IgD-negative memory B cell (primary cell): ENCODE results near the gene TMX3. TPM values are rescaled to one million over a fixed set of nuclear protein-coding genes. Genes with fewer than 3 reads are reported as not detected.
A peak's percentile ranks its signal among the peaks of the same experiment; 100 is the strongest.

ENCODE experiments used
- H3K27ac Mint-ChIP-seq, 3 donors: one replicate each; pipeline ENCODE4 v1.8.0; 2020 to 2022; ENCODE audit warnings: mild to moderate bottlenecking in 3 of 3, mixed read lengths in 3 of 3, moderate library complexity in 1 of 3
- H3K27me3 Mint-ChIP-seq: one replicate; pipeline ENCODE4 v1.8.0; 2021; ENCODE audit warnings: mixed read lengths
- H3K36me3 Mint-ChIP-seq: one replicate; pipeline ENCODE4 v1.8.0; 2020; ENCODE audit warnings: mild to moderate bottlenecking, mixed read lengths
- H3K4me1 Mint-ChIP-seq, 3 donors: one replicate each; pipeline ENCODE4 v1.8.0; 2020 to 2022; ENCODE audit warnings: mixed read lengths in 3 of 3, mild to moderate bottlenecking in 1 of 3
- H3K4me3 Mint-ChIP-seq, 4 donors: one replicate each; pipeline ENCODE4 v1.8.0; 2020 to 2022; ENCODE audit warnings: mild to moderate bottlenecking in 4 of 4, mixed read lengths in 4 of 4, moderate library complexity in 3 of 4
- H3K9me3 Mint-ChIP-seq, 3 donors: one replicate each; pipeline ENCODE4 v1.8.0; 2020 to 2021; ENCODE audit warnings: mixed read lengths in 3 of 3, mild to moderate bottlenecking in 1 of 3
- polyA plus RNA-seq: library from polyadenylated mRNA; unstranded; fragments of 300-500 nt; fragmentation: Illumina TruSeq; gene quantifications from one replicate; pipeline ENCODE4 v1.2.3, GENCODE V29; 2021

The TMX3 gene
- polyA plus RNA-seq, 1 donor from 2014 or later, result 13.5 TPM

DNA sequence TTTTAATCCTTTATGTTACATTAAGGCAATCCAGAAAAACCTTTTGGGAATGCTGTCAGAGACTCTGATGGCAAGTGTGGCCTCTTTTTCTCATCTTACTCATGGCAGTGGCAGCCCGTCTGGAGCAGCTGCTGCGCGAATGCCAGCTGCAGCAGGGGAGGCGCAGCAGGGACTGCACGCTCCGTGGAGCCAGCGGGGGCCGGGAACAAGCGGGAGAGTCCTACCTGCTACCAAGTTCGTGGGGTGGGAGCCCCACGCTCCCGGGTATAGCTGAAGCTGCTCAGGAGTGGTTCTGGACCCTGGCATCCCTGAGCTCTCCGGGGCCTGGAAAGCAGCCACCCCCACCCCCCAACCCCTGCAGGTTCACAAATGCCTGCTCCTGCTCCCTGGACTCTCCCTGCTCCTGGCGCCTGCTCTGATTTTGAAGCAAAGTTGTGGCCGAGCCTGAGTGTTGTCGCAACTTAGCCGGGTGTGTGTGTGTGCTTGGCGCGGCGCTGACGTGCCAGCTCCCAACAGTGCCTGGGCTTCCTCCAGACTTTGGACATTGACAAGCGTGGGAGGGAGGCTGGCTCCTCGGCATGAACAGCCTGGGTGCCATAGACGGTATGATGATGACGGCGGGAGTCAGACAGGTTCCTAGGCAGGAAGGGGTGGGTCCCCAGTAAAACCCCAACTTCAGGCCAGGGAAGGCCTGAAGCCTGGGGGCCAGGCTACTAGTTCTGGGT is 21.7 kb downstream of the TMX3 start:
- H3K27ac Mint-ChIP-seq, result peak overlapping the region in 1 of 3 donors; percentile 23
- no peaks in the 10 kb centered on the region for H3K27me3 Mint-ChIP-seq
- no peaks in the 10 kb centered on the region for H3K9me3 Mint-ChIP-seq
- H3K36me3 Mint-ChIP-seq, result peaks cover 11% of the 10 kb centered on the region
- no peak overlapping the region for H3K4me3 Mint-ChIP-seq
- peaks cover 0 to 5% (median 3%) of the 10 kb centered on the region in 3 donors for H3K4me1 Mint-ChIP-seq

DNA sequence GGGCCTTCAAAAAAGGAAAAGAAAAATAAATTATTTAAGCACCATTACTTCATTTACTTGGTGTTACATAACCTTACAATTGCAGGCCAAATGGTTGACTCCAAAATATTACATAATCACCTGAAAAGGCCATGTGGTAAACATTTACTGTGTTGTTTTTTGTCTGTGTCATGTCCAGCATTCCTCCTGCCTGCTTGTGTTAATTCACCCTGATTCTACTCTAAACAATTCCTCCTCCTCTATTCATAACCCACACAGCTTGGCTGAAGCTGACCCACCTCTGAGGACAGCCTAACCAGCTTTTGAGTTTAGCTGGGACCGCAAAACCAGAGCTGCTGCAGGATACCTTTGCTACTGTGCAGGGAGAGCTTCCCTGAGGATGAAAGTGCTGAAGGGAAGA is 35.4 kb downstream of the TMX3 start:
- H3K27ac Mint-ChIP-seq, result peak overlapping the region in 1 of 3 donors; percentile 74

DNA sequence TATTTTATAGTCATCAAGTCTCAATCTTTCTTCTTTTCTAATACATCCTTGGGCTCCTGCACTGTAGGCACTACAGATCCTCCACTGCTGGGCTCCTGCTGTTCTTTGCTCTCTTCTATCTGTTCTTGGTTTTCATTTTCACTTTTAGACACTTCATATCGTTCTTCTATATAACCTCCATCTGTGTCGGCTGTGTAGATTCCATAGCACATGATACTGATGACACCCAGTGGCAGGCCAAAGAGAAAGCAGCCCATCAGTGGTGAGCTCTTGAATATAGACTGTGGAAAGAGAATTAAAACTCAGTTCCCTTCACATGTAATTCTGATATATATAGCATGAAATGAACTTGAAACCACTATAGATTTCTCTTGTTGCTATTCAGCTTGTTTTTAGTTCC is 38.0 kb downstream of the TMX3 start:
- H3K27ac Mint-ChIP-seq, result peak overlapping the region in 1 of 3 donors; percentile 42
- H3K4me1 Mint-ChIP-seq, result peaks cover 0 to 4% (median 0%) of the 10 kb centered on the region in 3 donors
- H3K27me3 Mint-ChIP-seq, result no peaks in the 10 kb centered on the region
- no peak overlapping the region for H3K4me3 Mint-ChIP-seq
- H3K9me3 Mint-ChIP-seq, result no peaks in the 10 kb centered on the region
- H3K36me3 Mint-ChIP-seq, result peaks cover 5% of the 10 kb centered on the region

More for the DNA sequence above, 35.4 kb downstream of the TMX3 start:
- Mint-ChIP-seq H3K4me3 (no peak overlapping the region), H3K27me3 (no peaks in the 10 kb centered on the region), H3K36me3 (peaks cover 5% of the 10 kb centered on the region), H3K4me1 (peaks cover 0 to 4% (median 0%) of the 10 kb centered on the region in 3 donors), H3K9me3 (no peaks in the 10 kb centered on the region)

DNA sequence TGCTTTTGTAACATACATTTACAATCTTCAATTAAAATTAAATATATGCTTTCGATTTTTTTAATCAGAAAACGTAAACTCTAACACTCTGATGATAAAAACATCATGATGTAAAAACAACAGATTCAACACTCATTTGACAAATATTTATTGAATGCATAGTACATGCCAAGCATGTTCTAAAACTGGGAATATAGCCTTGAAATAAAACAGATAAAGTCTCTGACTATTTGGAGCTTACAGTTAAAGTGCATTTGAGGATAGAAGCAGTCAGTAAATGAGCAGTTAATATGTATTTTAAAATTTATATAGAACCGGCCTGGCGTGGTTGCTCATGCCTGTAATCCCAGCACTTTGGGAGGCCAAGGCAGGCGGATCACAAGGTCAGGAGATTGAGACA is 47.8 kb downstream of the TMX3 start:
- peaks cover 0 to 2% (median 0%) of the 10 kb centered on the region in 3 donors for H3K9me3 Mint-ChIP-seq
- no peak overlapping the region for H3K4me3 Mint-ChIP-seq
- H3K36me3 Mint-ChIP-seq, result no peaks in the 10 kb centered on the region
- no peak overlapping the region for H3K27ac Mint-ChIP-seq
- peaks cover 1% of the 10 kb centered on the region for H3K27me3 Mint-ChIP-seq
- peaks cover 0 to 6% (median 2%) of the 10 kb centered on the region in 3 donors for H3K4me1 Mint-ChIP-seq

DNA sequence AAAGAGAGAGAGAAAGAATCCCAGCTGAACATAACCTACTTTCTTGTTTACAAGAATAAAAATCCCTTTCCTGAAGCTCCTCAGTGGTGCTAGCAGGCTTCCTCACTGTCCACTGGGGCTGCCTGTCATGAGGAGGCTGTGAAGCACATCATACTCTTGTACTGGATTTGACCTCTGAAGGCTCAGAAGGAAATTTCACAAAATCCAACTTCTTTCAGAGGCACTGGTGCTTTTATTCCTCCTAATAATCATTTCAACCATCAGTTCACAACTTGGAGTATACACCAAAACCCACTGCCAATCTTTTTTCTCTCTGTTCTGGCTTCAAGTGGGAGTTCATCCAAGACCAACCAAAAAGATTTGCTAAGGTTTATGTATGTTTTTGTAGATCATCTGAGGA is 48.5 kb downstream of the TMX3 start:
- H3K4me1 Mint-ChIP-seq, result peaks cover 0 to 6% (median 2%) of the 10 kb centered on the region in 3 donors
- no peaks in the 10 kb centered on the region for H3K36me3 Mint-ChIP-seq
- H3K27me3 Mint-ChIP-seq, result peaks cover 1% of the 10 kb centered on the region
- no peak overlapping the region for H3K27ac Mint-ChIP-seq
- no peak overlapping the region for H3K4me3 Mint-ChIP-seq
- H3K9me3 Mint-ChIP-seq, result peaks cover 0 to 2% (median 0%) of the 10 kb centered on the region in 3 donors

DNA sequence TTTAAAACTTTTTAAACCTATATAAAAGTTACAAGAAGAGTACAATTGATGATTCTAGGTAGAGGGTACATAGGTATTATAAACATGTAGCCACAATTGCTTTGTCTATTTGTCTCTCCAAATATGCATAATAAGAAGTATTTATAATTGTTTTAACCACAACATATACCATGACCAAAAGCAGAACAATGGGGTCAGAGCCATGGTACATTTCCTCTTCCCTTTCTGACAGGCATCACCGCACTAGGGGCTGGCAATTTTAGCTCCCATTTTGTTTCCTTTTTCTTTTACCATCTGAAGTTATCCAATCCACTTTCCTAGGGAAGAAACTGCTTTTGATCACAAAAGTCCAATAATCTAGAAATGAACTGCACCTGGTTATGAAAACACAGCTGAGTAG is 49.3 kb downstream of the TMX3 start:
- Mint-ChIP-seq H3K27me3 (peaks cover 1% of the 10 kb centered on the region), H3K4me3 (no peak overlapping the region), H3K27ac (no peak overlapping the region), H3K9me3 (peaks cover 0 to 2% (median 0%) of the 10 kb centered on the region in 3 donors), H3K4me1 (peaks cover 0 to 6% (median 2%) of the 10 kb centered on the region in 3 donors), H3K36me3 (no peaks in the 10 kb centered on the region)

DNA sequence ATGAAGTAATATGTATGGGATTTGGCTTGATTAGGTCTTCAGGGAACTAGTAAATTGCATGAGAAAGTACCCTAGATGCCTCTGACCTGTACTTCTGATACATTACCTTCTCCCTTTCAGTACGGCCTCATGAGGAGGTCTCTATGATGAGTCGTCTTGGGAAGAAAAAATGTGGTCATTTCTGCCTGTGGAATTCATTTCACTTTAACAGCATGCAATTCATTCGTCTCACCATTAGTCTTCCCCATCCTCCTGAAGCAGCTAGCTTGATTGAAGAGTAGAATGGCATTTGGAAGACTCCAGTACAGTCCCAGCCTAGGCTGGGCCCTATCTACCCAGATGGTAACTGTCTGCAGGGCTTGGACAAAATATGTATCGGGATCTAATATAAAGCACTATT is 52.2 kb downstream of the TMX3 start:
- no peak overlapping the region for H3K27ac Mint-ChIP-seq
- peaks cover 3% of the 10 kb centered on the region for H3K27me3 Mint-ChIP-seq
- H3K4me1 Mint-ChIP-seq, result peaks cover 0 to 6% (median 0%) of the 10 kb centered on the region in 3 donors
- H3K36me3 Mint-ChIP-seq, result no peaks in the 10 kb centered on the region
- H3K9me3 Mint-ChIP-seq, result no peaks in the 10 kb centered on the region
- no peak overlapping the region for H3K4me3 Mint-ChIP-seq

DNA sequence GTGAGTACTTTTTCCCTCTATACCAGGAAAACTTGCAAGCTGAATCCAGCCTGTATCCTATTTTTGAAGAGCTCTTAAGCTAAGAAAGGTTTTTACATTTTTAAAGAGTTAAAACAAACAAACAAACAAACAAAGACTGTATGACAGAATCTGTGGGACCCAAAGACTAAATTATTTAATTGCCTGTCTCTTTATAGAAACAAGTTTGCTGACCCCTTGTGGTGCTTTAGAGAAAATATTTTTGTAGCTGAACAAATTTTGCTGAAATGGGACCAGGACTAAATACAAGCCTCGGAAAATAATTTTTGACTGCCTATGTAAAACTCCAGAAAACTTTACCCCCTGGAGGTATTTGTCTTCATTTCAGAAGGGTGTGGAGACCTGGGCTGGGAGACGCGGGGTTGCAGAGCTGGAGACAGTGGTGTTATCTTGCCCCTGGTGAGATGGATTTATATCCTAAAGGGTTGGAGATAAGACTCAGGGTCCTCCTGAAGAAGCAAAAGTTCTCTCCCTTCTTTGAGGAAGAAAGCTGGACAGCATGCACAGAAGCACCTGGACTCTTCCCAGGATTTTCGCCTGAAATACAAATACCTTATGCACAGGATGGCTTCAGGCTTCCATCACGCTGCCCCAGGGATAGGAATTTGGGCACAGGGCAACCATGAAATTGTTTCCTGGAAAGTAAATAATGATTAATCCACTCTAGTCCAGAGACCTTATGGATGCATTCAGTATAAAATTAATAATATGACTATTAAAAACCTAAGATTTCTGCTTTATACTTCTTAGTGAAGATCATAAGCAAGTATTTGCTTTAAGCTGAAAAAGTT is 54.3 kb downstream of the TMX3 start:
- Mint-ChIP-seq H3K36me3 (no peaks in the 10 kb centered on the region), H3K27me3 (peaks cover 11% of the 10 kb centered on the region), H3K27ac (no peak overlapping the region), H3K9me3 (no peaks in the 10 kb centered on the region), H3K4me1 (peaks cover 0 to 3% (median 0%) of the 10 kb centered on the region in 3 donors), H3K4me3 (no peak overlapping the region)

DNA sequence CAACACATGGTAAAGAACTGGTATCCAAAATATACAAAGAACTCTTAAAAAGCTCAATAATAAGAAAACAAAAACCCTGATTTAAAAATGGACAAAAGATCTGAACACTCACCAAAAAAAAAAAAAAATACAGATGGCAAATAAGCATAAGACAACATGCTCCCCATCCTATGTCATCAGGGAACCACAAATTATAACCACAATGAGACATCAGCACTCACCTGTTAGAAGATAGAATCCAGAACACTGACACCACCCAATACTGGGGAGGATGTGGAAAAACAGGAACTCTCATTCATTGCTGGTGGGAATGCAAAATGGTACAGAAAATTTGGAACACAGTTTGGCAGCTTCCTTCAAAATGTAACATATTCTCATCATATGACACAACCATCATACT is 66.7 kb downstream of the TMX3 start:
- Mint-ChIP-seq H3K27me3 (peaks cover 5% of the 10 kb centered on the region), H3K4me3 (no peak overlapping the region), H3K9me3 (no peaks in the 10 kb centered on the region), H3K36me3 (no peaks in the 10 kb centered on the region), H3K27ac (no peak overlapping the region), H3K4me1 (no peaks in the 10 kb centered on the region)

DNA sequence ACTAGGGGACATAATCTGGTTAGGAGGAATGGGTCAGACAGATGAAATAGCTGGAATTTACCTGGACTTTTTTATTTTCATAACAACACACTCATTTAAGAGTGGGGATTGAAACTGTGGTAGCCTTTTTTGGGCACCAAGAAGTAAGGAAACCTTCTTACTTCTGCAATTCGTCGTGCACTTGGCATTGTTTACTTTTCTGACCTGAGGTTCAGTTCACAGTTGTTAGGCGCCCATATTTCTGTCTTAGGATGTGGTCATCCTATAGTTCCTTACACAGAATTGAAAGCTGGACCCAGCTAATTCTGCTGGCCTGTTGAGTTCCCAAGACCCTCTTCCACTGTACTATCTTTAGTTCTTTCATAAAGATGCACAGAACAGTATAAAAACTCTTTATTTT is 72.9 kb downstream of the TMX3 start:
- Mint-ChIP-seq H3K4me1 (no peaks in the 10 kb centered on the region), H3K9me3 (peaks cover 0 to 3% (median 2%) of the 10 kb centered on the region in 3 donors), H3K27ac (no peak overlapping the region), H3K4me3 (no peak overlapping the region), H3K36me3 (no peaks in the 10 kb centered on the region), H3K27me3 (peaks cover 4% of the 10 kb centered on the region)

DNA sequence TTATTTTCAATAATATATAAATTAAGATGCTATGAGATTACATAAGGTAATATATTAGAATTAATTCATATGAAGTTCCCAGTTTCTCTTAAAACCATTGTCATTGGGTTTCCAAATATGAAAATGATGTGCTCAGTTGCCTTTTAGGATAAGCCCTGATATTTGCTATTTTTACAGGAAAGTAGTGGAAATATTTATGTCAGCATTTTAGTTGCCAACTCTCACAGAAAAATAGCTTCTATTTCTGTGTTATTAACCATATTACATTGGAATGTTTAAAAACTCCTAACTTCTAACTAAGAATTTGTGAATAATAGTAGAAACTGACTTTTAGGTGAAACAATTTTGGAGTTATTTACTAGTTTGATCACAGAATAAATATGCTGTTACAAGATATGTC is 74.0 kb downstream of the TMX3 start:
- H3K4me1 Mint-ChIP-seq, result no peaks in the 10 kb centered on the region
- peaks cover 0 to 3% (median 2%) of the 10 kb centered on the region in 3 donors for H3K9me3 Mint-ChIP-seq
- no peaks in the 10 kb centered on the region for H3K36me3 Mint-ChIP-seq
- peaks cover 4% of the 10 kb centered on the region for H3K27me3 Mint-ChIP-seq
- no peak overlapping the region for H3K4me3 Mint-ChIP-seq
- H3K27ac Mint-ChIP-seq, result no peak overlapping the region

DNA sequence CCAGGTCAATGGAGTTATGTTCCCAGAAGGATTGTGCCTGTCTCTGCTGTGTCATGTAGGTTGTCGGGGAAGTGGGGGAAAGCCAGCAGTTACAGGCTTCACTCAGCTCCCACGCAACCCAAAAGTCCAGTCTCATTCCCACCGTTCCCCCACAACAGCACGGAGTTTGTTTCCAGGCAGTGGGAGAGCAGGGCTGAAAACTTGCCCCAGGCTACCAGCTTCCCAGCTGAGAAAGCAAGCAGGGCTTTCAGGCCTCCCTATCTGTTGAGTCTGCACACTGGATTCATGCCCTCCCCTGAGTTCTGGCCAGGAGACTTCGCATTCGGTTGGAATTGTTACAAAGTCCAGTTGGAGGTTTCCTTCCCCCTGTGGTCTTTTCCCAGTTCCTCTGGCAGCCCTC is 76.3 kb downstream of the TMX3 start:
- no peaks in the 10 kb centered on the region for H3K4me1 Mint-ChIP-seq
- H3K27ac Mint-ChIP-seq, result no peak overlapping the region
- no peaks in the 10 kb centered on the region for H3K36me3 Mint-ChIP-seq
- no peaks in the 10 kb centered on the region for H3K27me3 Mint-ChIP-seq
- peaks cover 0 to 3% (median 2%) of the 10 kb centered on the region in 3 donors for H3K9me3 Mint-ChIP-seq
- no peak overlapping the region for H3K4me3 Mint-ChIP-seq

DNA sequence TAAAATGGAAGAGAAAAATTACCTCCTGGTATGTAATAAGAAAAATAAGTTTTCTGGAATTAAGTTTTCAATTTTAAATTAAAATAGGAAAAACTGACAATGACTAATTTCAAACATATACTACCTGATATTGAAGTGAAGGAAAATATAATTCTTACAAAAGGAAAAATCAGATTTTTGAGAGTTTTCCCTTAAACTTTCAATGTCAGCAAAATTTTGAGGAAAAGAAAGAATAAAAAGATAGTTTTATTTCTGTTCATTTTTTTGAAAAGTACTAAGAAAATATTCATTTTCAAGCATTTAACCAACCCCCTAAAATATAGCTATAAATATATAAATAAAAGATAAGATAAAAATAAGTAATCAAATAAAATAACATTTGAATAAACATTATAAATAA is 87.1 kb downstream of the TMX3 start:
- no peaks in the 10 kb centered on the region for H3K4me1 Mint-ChIP-seq
- H3K27ac Mint-ChIP-seq, result no peak overlapping the region
- H3K36me3 Mint-ChIP-seq, result no peaks in the 10 kb centered on the region
- peaks cover 0 to 1% (median 0%) of the 10 kb centered on the region in 3 donors for H3K9me3 Mint-ChIP-seq
- no peaks in the 10 kb centered on the region for H3K27me3 Mint-ChIP-seq
- H3K4me3 Mint-ChIP-seq, result no peak overlapping the region
